Rectal smooth muscle tissue (tissue), 1 donor: Measurements from ENCODE around the gene PIGO.

Experiments used
- H3K27ac ChIP-seq: one replicate; pipeline ENCODE4 v1.7.0; 2013; ENCODE audit warnings: low read depth, low read length, inconsistent platforms
- H3K27me3 ChIP-seq: one replicate; pipeline ENCODE4 v1.7.0; 2013; ENCODE audit warnings: low read length; ENCODE audit not compliant: control insufficient read depth, insufficient read depth
- H3K36me3 ChIP-seq: one replicate; pipeline ENCODE4 v1.7.0; 2013; ENCODE audit warnings: low read length; ENCODE audit not compliant: control insufficient read depth, insufficient read depth
- H3K4me1 ChIP-seq: one replicate; pipeline ENCODE4 v1.7.0; 2013; ENCODE audit warnings: low read length; ENCODE audit not compliant: control insufficient read depth, insufficient read depth
- H3K4me3 ChIP-seq: one replicate; pipeline ENCODE4 v1.7.0; 2013; ENCODE audit warnings: low read length
- H3K9ac ChIP-seq: one replicate; pipeline ENCODE4 v1.7.0; 2013; ENCODE audit warnings: low read length

PIGO gene

GRCh38 chr9:35112257-35113020, 16.0 kb upstream of the PIGO start:
- peak overlapping the region; percentile 77 for H3K27ac ChIP-seq
- no peak overlapping the region for H3K9ac ChIP-seq
- no peaks in the 10 kb centered on the region for H3K27me3 ChIP-seq
- H3K36me3 ChIP-seq, result peaks cover 6% of the 10 kb centered on the region
- peak overlapping the region; percentile 61 for H3K4me3 ChIP-seq
- H3K4me1 ChIP-seq, result peaks cover 34% of the 10 kb centered on the region

GRCh38 chr9:35111001-35111933, 14.9 kb upstream of the PIGO start:
- Histone ChIP-seq H3K27me3 (no peaks in the 10 kb centered on the region), H3K9ac (peak overlapping the region; percentile 80), H3K4me1 (peaks cover 29% of the 10 kb centered on the region), H3K4me3 (peak overlapping the region; percentile 86), H3K36me3 (peaks cover 13% of the 10 kb centered on the region), H3K27ac (peak overlapping the region; percentile 83)

GRCh38 chr9:35110327-35110761, 14.0 kb upstream of the PIGO start:
- peaks cover 29% of the 10 kb centered on the region for H3K4me1 ChIP-seq
- peak overlapping the region; percentile 86 for H3K4me3 ChIP-seq
- H3K27ac ChIP-seq, result peak overlapping the region; percentile 83
- no peaks in the 10 kb centered on the region for H3K27me3 ChIP-seq
- H3K36me3 ChIP-seq, result peaks cover 22% of the 10 kb centered on the region
- H3K9ac ChIP-seq, result no peak overlapping the region

- peaks cover 24% of the 10 kb centered on the region for H3K36me3 ChIP-seq
- no peak overlapping the region for H3K27ac ChIP-seq
- no peak overlapping the region for H3K4me3 ChIP-seq
- H3K4me1 ChIP-seq, result peaks cover 18% of the 10 kb centered on the region
- H3K9ac ChIP-seq, result no peak overlapping the region
- no peaks in the 10 kb centered on the region for H3K27me3 ChIP-seq
These were observed 12.7 kb upstream of the PIGO start for GRCh38 chr9:35108946-35109575.

GRCh38 chr9:35108461-35108860, 12.1 kb upstream of the PIGO start:
- Histone ChIP-seq H3K27ac (no peak overlapping the region), H3K27me3 (no peaks in the 10 kb centered on the region), H3K36me3 (peaks cover 24% of the 10 kb centered on the region), H3K4me3 (no peak overlapping the region), H3K4me1 (peaks cover 18% of the 10 kb centered on the region), H3K9ac (no peak overlapping the region)

- Histone ChIP-seq H3K27ac (no peak overlapping the region), H3K4me3 (no peak overlapping the region), H3K4me1 (peaks cover 20% of the 10 kb centered on the region), H3K9ac (no peak overlapping the region), H3K27me3 (no peaks in the 10 kb centered on the region), H3K36me3 (peaks cover 24% of the 10 kb centered on the region)
These were observed 11.2 kb upstream of the PIGO start for GRCh38 chr9:35107297-35108290.

- H3K27ac ChIP-seq, result no peak overlapping the region
- H3K4me3 ChIP-seq, result no peak overlapping the region
- peaks cover 21% of the 10 kb centered on the region for H3K4me1 ChIP-seq
- no peak overlapping the region for H3K9ac ChIP-seq
- peaks cover 24% of the 10 kb centered on the region for H3K36me3 ChIP-seq
- no peaks in the 10 kb centered on the region for H3K27me3 ChIP-seq
These were observed 9.9 kb upstream of the PIGO start for GRCh38 chr9:35106343-35106730.

- Histone ChIP-seq H3K9ac (no peak overlapping the region), H3K27ac (no peak overlapping the region), H3K36me3 (peaks cover 25% of the 10 kb centered on the region), H3K4me3 (no peak overlapping the region), H3K27me3 (no peaks in the 10 kb centered on the region), H3K4me1 (peaks cover 18% of the 10 kb centered on the region)
These were observed 9.4 kb upstream of the PIGO start for GRCh38 chr9:35105571-35106342.

GRCh38 chr9:35105126-35105525, 8.7 kb upstream of the PIGO start:
- Histone ChIP-seq H3K4me3 (no peak overlapping the region), H3K36me3 (peaks cover 31% of the 10 kb centered on the region), H3K27ac (no peak overlapping the region), H3K27me3 (no peaks in the 10 kb centered on the region), H3K4me1 (peaks cover 14% of the 10 kb centered on the region), H3K9ac (no peak overlapping the region)

GRCh38 chr9:35104586-35104985, 8.2 kb upstream of the PIGO start:
- Histone ChIP-seq H3K27me3 (no peaks in the 10 kb centered on the region), H3K4me3 (no peak overlapping the region), H3K36me3 (peaks cover 36% of the 10 kb centered on the region), H3K27ac (no peak overlapping the region), H3K9ac (no peak overlapping the region), H3K4me1 (peaks cover 11% of the 10 kb centered on the region)

GRCh38 chr9:35103660-35104191, 7.3 kb upstream of the PIGO start:
- H3K4me1 ChIP-seq, result peaks cover 11% of the 10 kb centered on the region
- H3K36me3 ChIP-seq, result peaks cover 36% of the 10 kb centered on the region
- H3K4me3 ChIP-seq, result peak overlapping the region; percentile 70
- H3K27ac ChIP-seq, result peak overlapping the region; percentile 66
- no peaks in the 10 kb centered on the region for H3K27me3 ChIP-seq
- no peak overlapping the region for H3K9ac ChIP-seq
